GM15510 (cell line): ENCODE data around the gene ABCG1.

Experiments
- POLR2A ChIP-seq: IDR thresholded peaks from 3 replicates; pipeline ENCODE4 v1.6.1; 2011; ENCODE audit warnings: borderline replicate concordance; ENCODE audit not compliant: insufficient read length; ENCODE audit errors: extremely low read depth

ABCG1 gene

DNA sequence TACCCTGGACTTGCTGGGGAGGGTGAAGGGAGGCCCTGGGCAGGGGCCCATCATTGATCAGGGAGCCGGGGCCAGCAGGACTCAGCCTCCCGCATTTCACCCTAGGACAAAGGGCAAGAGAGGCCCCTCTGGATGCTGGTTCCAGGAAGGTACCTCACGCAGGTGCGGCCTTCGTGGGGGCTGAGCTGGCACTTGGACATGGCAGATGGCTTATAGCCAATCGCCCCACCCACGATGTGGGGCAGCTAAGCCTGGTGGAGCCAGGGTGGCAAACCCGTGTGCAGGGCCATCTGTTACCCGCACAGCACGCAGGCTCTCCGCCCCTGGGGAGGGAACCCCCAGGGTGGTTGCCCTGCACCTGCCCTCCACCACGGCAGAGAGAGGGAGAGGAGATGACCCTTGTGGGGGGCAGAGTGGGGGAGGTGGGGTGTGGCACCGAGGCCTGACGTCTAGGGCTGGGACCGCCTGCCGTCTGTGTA is 93.7 kb downstream of the ABCG1 start:
- TF ChIP-seq POLR2A = no peak

DNA sequence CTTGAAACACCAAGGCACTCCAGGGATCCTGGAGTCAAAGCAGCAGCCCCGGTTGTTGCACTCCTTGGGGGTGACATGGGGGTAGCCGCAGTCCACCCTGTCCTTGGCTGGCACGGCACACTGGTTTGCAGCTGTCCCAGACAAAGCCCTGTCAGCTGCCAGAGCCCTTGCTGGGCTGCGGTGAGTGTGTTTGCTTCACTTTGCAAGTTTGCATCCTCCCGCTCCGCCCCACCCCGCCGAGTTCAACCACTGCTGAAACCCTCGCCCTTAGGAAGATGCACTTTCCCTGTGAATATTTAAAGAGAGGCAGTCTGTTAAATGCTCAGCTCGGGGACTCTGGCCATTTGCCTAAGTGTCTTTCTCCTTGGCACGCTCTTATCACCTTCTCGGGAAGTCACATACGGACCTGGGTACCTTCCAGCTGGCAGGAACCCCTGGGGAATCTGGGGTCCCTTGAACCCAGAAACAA is 94.6 kb downstream of the ABCG1 start:
- TF ChIP-seq POLR2A = no peak

DNA sequence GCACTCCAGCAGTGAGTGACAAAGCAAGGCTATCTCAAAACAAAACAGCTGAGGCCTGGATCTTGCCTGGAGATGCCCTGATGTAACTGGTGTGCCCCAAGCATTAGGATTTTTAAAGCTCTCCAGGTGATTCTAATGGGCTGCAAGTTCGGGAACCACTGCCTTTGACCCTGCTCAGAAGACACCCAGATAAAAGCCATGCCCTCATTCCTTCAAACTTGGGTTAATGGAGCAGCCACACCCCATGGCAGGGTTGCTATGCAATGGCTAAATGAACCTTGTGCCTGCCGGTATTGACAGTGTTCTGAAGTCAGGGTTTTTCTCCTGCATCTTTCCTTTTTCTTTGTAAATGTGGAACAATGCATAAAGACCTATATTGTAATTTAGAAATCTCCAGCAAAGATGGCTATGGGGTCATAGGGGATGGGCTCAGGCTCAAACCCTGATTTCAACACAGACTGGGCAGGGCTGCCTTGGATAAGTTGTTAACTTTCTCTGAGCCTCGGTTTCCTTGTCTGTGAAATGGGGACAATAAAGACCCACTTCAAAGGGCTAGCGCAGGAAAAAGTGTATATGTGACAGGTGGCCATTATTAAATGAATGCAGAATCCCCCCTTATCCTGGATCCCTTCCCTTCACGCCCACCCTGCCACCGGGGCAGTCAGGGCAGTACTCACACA is 95.8 kb downstream of the ABCG1 start:
- no peak for TF ChIP-seq POLR2A

DNA sequence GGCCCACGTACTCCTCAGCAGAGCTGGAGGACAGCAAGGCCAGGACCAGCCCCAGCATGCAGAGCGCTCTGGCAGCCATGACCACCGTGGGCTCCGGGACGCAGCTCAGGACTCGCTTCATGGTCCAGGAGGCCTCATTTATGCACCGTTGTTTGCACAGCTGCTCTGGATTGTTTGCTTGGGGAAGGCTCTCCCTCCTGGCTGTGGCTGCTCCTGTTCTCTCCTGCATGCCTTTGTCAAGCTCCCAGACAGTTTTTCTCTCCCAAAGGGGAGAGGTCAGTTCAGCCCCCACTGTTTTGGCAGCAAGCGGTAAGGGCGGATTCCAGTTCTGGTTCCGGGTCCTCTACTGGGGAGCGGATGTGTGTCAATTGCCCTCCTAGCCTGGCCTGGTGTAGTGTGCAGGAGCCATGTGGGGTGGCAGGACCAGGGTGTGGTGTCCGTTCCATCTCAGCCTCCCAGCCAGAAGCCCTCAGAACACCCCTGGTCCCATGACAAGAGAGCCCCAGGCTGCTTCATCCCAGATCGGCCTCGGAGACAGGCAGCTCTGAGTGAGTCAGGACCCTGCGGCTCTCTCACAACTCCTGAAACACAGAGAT is 96.5 kb downstream of the ABCG1 start, which contains the start of gene TFF3:
TFF3 (minus strand) TSS at position 114 of the 596 bp plus-strand sequence; CDS start at position 79, 35 bp downstream.
- no peak for TF ChIP-seq POLR2A

DNA sequence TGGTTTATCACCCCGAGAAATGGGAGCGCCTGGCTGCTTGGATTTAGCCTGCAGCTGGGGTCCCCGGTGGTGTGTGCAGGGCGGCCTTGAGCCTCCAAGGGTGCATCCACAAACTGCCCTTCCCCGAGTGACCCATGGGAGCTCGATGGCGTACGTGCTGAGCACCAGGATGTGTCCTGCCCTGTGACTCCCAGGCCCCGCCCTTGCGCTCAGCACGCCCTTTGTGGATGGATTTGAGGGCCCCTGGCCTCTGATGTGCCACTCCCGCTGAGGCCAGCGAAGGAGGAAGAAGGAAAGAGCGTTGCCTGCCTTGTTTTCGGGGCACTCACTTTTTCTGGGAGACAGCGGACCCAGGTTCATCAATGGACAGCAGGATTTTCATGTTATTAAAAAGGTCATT is 98.0 kb downstream of the ABCG1 start:
- no peak for TF ChIP-seq POLR2A

DNA sequence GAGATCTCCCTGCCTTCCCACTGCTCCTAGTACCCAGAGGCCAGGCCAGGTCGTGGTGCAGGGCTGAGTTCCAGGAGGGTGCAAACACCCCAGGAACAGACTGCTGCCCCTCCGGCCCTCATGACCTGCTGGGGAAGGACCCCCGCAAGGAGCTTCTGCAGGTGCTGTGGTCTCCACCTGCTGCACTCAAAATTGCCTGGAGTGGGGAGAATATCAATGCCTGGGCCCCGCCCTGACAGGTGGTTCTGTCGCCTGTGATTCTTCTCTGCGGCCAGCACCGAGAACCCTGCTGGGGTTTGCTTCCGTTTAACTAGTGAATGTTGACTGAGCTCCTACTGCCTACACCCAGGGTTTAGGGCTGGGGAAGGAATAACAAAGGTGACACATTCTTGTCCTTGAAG is 98.4 kb downstream of the ABCG1 start:
- no peak for TF ChIP-seq POLR2A

DNA sequence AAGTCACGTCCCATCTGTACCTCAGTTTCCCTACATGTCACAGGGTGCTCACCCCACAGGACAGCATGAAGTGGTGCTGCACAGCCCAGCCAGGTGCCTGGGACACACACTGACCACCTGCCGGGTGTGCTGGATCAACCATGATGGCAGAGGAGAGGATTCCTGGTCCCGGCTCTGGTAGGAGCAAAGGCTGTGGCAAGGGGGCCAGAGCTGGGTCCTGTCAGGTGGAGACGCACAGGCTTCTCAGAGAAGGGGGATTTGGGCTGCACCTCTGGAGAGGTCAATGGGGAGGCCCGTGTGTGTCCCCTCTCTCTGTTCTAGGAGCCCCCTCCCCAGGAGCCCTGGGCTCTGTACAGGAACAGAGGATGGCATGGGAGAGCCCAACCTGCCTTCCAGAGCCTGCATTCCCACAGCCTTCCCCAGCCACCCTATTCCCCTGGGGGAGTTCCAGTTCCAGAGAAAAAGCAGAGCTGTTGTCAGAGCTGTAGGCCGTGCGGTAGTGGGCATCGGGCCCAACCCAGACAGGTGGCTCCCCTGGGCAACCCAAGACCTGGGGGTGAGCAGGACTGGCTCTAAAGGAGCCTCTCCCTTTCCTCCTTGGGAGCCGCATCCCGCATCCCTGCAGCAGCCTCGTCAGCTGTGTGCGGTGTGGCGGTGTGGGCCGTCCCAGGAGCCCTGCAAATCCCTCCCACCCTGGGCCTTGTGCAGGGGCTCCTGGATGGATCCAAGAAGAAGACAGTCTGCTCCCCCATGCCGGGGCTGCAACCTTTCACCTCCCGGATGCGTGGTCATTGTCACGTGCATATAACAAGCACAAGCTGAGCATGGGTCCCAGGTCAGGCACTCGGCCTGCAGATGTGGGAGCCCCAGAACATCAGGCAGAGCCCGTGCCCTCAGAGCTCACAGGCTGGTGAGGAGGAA is 99.1 kb downstream of the ABCG1 start:
- TF ChIP-seq POLR2A = no peak

DNA sequence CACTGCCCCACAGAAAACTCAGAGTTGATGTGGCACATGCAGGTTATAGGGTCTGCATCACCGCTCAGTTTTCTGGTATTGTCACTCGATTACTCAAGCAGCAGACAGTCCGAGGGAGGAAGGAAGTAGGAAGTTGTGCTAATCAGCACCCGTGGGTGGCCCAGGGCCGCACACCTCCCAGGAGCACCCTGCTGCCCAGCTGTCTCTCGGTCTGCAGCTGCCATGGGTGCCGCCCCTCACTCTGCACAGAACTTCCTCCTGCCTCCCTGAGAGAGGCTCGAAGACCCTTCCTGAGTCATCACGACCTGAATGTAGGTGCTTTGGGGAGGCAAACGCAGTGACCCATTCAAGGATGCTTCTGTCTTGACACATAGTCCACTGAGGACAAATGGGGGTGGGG is 100.4 kb downstream of the ABCG1 start:
- no peak for TF ChIP-seq POLR2A

DNA sequence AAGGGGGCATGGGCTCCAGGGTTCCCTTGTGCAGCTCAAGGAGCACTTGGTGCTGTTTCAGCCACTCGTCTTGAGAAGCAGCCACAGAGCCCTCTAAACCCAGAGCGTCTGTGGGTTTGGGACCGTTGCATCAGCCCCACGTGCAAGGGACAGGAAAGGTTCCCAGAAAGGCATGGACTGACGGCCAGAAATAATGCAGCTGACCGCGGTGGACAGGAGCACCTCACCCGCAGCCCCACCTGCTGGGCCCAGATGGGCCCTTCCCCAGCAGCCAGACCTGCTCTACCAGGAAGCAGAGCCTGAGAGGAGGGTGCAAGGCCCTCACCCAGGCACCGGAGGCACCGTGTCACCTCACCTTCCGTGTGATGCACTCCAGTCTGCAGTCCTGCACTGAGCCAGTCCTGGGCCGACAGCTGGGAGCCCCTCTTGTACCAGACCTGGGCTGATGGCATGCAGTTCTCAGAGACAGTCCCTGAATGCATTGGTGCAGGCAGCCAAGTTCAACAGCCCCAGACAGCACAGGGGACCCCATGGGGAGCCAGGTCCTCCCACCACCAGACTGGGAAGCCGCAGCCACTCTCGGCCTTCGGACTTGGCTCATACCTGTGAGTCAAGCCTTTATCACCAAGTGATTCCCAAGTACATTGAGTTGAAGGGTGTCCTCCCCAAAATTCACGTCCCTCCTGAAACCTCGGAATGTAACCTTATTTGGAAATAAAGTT is 101.1 kb downstream of the ABCG1 start:
- TF ChIP-seq POLR2A = no peak

DNA sequence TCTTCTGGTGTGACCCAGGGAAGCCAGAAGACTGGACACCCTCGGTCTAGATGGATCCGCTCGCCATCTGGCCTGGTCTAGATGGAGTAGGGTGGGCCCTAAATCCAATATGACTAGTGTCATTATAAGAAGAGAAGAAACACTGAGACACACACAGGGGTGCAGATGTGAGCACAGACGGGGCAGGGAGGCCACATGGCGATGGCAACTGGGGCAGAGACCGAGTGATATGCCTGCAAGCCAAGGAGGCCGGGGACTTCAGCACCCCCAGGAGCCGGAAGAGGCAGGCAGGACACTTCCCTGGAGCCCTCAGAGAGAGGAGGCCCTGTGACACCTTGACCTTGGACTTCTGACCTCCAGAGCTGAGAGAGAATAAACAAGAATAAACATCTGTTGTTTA is 101.9 kb downstream of the ABCG1 start:
- no peak for TF ChIP-seq POLR2A

DNA sequence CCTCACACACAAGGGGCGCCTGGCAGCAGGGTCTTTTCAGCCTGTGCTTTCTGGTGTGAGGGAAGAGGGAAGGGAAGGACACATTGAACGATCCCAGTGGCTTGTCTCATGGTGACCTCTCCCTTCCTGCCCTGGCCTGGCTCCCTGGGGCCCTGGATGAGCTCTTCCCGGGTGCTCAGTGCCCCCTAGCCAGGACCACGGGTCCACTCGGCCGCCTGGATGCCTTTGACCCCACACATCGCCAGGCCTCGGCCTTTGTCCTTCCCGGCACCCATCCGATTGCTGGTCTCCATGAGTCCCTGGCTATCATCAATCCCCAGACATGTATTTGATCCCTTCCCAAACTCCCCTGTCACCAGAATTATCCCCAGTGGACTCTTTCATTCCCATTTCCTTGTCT is 102.3 kb downstream of the ABCG1 start:
- no peak for TF ChIP-seq POLR2A

DNA sequence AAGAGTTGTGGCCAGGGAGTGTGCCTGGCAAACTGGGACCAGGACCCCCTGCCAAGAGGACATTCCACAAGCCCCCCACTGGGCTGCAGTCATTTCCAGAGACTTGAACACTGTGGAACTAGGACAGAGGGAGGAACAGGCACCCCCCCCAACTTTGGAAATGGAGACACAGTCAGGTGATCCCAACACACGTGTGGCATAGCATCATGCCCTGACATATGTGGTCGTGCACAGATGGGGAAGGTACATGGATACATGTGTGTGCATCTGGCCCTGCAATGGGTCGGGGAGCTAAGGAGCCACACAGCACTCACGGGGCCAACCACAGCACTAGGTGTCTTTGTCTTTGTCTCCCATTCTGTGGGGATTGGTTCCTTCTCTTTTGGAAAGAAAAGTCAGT is 102.9 kb downstream of the ABCG1 start:
- TF ChIP-seq POLR2A = no peak

DNA sequence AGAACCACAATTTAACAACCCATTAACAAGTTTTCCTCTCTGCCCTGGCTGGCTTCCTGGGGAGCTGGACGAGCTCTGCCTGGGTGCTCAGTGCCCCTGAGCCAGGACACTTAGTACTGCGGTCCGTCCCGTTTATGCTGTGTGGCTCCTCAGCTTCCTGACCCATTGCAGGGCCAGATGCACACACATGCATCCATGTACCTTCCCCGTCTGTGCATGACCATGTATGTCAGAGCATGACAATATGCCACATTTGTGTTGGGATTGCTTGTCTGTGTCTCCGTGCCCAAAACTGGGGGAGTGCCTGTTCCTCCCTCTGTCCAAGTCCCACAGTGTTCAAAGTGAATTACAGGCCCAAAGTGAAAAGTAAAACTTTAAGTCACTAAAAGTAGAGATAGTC is 106.0 kb downstream of the ABCG1 start:
- no peak for TF ChIP-seq POLR2A
